Neural cell (in vitro differentiated cells): Measurements from ENCODE around the gene FTMT. TPM values are rescaled to one million over a fixed set of nuclear protein-coding genes. Genes with fewer than 3 reads are reported as not detected.

Experiments used
- H2AFZ ChIP-seq: fragments of 200-600, 300-800 bp; sonication (generic), shearing (Covaris generic); 2 replicates; pipeline ENCODE4 v1.6.0; 2014; ENCODE audit warnings: low read depth, mild to moderate bottlenecking, antibody characterized with exemption, low read length, moderate library complexity
- H3F3A ChIP-seq: fragments of 200-600 bp; shearing (Covaris generic); 2 replicates; pipeline ENCODE4 v1.6.1; 2016; ENCODE audit warnings: mild to moderate bottlenecking, moderate library complexity, mixed read lengths, antibody characterized with exemption, low read length; ENCODE audit not compliant: insufficient read depth, poor library complexity, severe bottlenecking
- H3K27ac ChIP-seq: fragments of 200-600, 300-800 bp; sonication (generic), shearing (Covaris generic); 2 replicates; pipeline ENCODE4 v1.5.1; 2014; ENCODE audit warnings: mild to moderate bottlenecking, low read length, moderate library complexity
- H3K27me3 ChIP-seq: fragments of 300-800, 200-600 bp; sonication (generic), shearing (Covaris generic); 2 replicates; pipeline ENCODE4 v1.6.0; 2014; ENCODE audit warnings: mild to moderate bottlenecking, low read depth, low read length, moderate library complexity; ENCODE audit not compliant: insufficient read depth
- H3K36me3 ChIP-seq: fragments of 300-800, 200-600 bp; sonication (generic), shearing (Covaris generic); 2 replicates; pipeline ENCODE4 v1.5.1; 2014; ENCODE audit warnings: mild to moderate bottlenecking, antibody characterized with exemption, low read length, moderate library complexity; ENCODE audit not compliant: insufficient read depth
- H3K4me2 ChIP-seq: fragments of 300-800, 200-600 bp; sonication (generic), shearing (Covaris generic); 2 replicates; pipeline ENCODE4 v1.6.0; 2014; ENCODE audit warnings: mild to moderate bottlenecking, low read length
- H3K4me3 ChIP-seq: fragments of 300-800, 200-600 bp; sonication (generic), shearing (Covaris generic); 2 replicates; pipeline ENCODE4 v1.5.1; 2014; ENCODE audit warnings: mild to moderate bottlenecking, low read length, moderate library complexity
- H3K79me2 ChIP-seq: fragments of 200-600 bp; shearing (Covaris generic); replicated peaks from 2 replicates; pipeline ENCODE4 v1.6.0; 2014; ENCODE audit warnings: mild to moderate bottlenecking, low read length, moderate library complexity; ENCODE audit not compliant: insufficient read depth
- H3K9ac ChIP-seq: fragments of 300-800, 200-600 bp; sonication (generic), shearing (Covaris generic); 2 replicates; pipeline ENCODE4 v1.6.1; 2016; ENCODE audit warnings: mild to moderate bottlenecking, low read length, mixed read lengths
- H3K9me2 ChIP-seq: fragments of 200-600 bp; shearing (Covaris generic); 2 replicates; pipeline ENCODE4 v1.6.1; 2016; ENCODE audit warnings: mild to moderate bottlenecking, low read length, mixed read lengths; ENCODE audit not compliant: insufficient read depth
- H3K9me3 ChIP-seq: fragments of 200-600, 300-800 bp; sonication (generic), shearing (Covaris generic); 2 replicates; pipeline ENCODE4 v1.6.1; 2016; ENCODE audit warnings: mild to moderate bottlenecking, mixed run types, low read length, moderate library complexity, mixed read lengths
- H4K20me1 ChIP-seq: fragments of 200-600 bp; shearing (Covaris generic); 2 replicates; pipeline ENCODE4 v1.6.1; 2016; ENCODE audit warnings: mild to moderate bottlenecking, mixed run types; ENCODE audit not compliant: insufficient read depth
- CTCF ChIP-seq: fragments of 450-650 bp; IDR thresholded peaks from 2 replicates; pipeline ENCODE4 v1.5.1; 2014; ENCODE audit warnings: antibody characterized with exemption, mild to moderate bottlenecking, moderate library complexity; ENCODE audit not compliant: poor library complexity, severe bottlenecking
- EP300 ChIP-seq: fragments of 450-650 bp; conservative IDR thresholded peaks from 2 replicates; pipeline ENCODE4 v1.6.1; 2014; ENCODE audit warnings: antibody characterized with exemption, mild to moderate bottlenecking, moderate library complexity; ENCODE audit not compliant: poor library complexity, severe bottlenecking
- EZH2 ChIP-seq: fragments of 200-600, 300-800 bp; shearing (Covaris generic), sonication (generic); IDR thresholded peaks from 2 replicates; pipeline ENCODE4 v1.6.1; 2014; ENCODE audit warnings: antibody characterized with exemption, low read length, borderline replicate concordance, mild to moderate bottlenecking; ENCODE audit not compliant: insufficient read depth, poor library complexity, severe bottlenecking
- MXI1 ChIP-seq: fragments of 450-650 bp; conservative IDR thresholded peaks from 2 replicates; pipeline ENCODE4 v1.6.1; 2014; ENCODE audit warnings: antibody characterized with exemption, mild to moderate bottlenecking; ENCODE audit not compliant: poor library complexity, severe bottlenecking
- POLR2AphosphoS5 ChIP-seq: IDR thresholded peaks from 2 replicates; pipeline ENCODE4 v1.6.1; 2012
- RAD21 ChIP-seq: fragments of 450-650 bp; conservative IDR thresholded peaks from 2 replicates; pipeline ENCODE4 v1.6.1; 2014; ENCODE audit warnings: antibody characterized with exemption, mild to moderate bottlenecking, moderate library complexity
- SMC3 ChIP-seq: fragments of 450-650 bp; conservative IDR thresholded peaks from 2 replicates; pipeline ENCODE4 v1.6.1; 2014; ENCODE audit warnings: antibody characterized with exemption, mild to moderate bottlenecking, moderate library complexity; ENCODE audit not compliant: poor library complexity
- TAF1 ChIP-seq: IDR thresholded peaks from 2 replicates; pipeline ENCODE4 v1.6.1; 2012; ENCODE audit warnings: low read depth
- polyA plus RNA-seq: library from polyadenylated mRNA; depleted of rRNA; stranded (reverse); fragments of >200 nt; gene quantifications from 2 replicates; pipeline ENCODE4 v1.2.3, GENCODE V29; 2014
- TF ChIP-seq, protein P1 (sequence below): IDR thresholded peaks from 2 replicates; pipeline ENCODE4 v1.6.1; 2012; ENCODE audit warnings: borderline replicate concordance

FTMT gene
- polyA plus RNA-seq, 1 donor from 2014 or later: not detected

DNA sequence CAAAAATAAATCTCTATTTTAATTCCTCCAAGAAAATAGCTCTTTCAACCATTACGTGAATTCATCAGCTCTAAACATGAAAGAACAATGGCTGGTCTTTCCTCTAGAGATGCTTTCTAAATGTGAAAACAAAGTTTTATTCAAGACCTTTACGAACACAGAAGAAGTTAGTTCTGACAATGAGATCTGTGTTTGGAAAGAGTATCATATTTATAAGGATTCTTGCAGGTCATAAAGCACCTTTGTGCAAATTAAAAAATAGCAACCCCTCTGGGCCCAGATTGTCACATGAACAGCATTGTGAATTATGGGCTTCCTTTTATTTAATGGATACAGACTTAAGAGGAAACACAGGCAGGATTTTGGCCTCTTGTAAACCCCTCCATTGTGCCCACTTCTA lies 17.7 kb upstream of the FTMT start:
- Histone ChIP-seq H3K79me2 (no peaks in the 10 kb centered on the region), H4K20me1 (no peaks in the 10 kb centered on the region), H3F3A (no peaks in the 10 kb centered on the region), H2AFZ (no peak overlapping the region), H3K27ac (no peak overlapping the region), H3K36me3 (no peaks in the 10 kb centered on the region), H3K4me3 (no peak overlapping the region), H3K27me3 (no peaks in the 10 kb centered on the region), H3K9me2 (no peaks in the 10 kb centered on the region), H3K4me2 (no peak overlapping the region), H3K9me3 (no peaks in the 10 kb centered on the region), H3K9ac (no peak overlapping the region)
- TF ChIP-seq, protein P1, sequence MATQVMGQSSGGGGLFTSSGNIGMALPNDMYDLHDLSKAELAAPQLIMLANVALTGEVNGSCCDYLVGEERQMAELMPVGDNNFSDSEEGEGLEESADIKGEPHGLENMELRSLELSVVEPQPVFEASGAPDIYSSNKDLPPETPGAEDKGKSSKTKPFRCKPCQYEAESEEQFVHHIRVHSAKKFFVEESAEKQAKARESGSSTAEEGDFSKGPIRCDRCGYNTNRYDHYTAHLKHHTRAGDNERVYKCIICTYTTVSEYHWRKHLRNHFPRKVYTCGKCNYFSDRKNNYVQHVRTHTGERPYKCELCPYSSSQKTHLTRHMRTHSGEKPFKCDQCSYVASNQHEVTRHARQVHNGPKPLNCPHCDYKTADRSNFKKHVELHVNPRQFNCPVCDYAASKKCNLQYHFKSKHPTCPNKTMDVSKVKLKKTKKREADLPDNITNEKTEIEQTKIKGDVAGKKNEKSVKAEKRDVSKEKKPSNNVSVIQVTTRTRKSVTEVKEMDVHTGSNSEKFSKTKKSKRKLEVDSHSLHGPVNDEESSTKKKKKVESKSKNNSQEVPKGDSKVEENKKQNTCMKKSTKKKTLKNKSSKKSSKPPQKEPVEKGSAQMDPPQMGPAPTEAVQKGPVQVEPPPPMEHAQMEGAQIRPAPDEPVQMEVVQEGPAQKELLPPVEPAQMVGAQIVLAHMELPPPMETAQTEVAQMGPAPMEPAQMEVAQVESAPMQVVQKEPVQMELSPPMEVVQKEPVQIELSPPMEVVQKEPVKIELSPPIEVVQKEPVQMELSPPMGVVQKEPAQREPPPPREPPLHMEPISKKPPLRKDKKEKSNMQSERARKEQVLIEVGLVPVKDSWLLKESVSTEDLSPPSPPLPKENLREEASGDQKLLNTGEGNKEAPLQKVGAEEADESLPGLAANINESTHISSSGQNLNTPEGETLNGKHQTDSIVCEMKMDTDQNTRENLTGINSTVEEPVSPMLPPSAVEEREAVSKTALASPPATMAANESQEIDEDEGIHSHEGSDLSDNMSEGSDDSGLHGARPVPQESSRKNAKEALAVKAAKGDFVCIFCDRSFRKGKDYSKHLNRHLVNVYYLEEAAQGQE: no peak
- TF ChIP-seq MXI1 (no peak), EZH2 (no peak), POLR2AphosphoS5 (no peak), CTCF (no peak), SMC3 (no peak), TAF1 (no peak), RAD21 (no peak), EP300 (no peak)

DNA sequence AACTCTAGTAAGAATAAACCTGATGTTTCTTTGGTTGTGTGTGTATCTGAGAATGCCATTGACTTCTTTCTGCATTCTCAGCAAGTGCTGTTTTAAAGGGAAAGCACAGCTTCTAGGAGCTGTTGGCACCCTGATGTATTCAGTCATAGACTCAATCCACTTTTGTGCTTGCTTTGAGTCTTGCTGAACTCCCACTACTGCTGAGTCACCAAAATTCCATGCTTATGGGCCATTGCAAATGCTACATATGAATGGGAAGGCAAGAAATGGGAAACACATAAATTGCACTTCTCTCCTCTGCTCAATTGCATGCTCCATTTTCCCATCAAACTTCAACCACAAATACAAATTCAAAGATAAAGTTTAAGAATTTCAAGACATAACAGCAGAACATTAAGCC lies 9.8 kb upstream of the FTMT start:
- Histone ChIP-seq H3K36me3 (no peaks in the 10 kb centered on the region), H3K4me2 (no peak overlapping the region), H3K4me3 (no peak overlapping the region), H3K9me3 (no peaks in the 10 kb centered on the region), H3F3A (no peaks in the 10 kb centered on the region), H3K9me2 (no peaks in the 10 kb centered on the region), H3K27me3 (no peaks in the 10 kb centered on the region), H3K9ac (no peak overlapping the region), H3K27ac (no peak overlapping the region), H3K79me2 (no peaks in the 10 kb centered on the region), H4K20me1 (no peaks in the 10 kb centered on the region), H2AFZ (no peak overlapping the region)
- TF ChIP-seq MXI1: no peak

DNA sequence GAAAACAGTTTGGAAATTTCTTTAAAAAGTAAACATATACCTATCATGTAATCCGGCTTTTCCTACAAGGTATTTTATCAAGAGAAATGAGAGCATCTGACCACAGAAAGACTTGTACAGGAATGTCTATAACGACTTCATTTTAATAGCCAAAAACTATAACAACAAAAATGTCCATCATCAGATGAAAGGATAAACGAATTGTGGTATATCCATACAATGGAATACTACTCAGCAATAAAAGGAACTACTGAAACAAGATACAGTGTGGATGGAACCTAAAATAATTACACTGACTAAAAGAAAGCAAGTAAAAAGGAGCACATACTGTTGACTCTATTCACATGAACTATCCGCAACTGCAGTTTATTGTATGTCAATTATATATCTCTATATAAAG lies 1.4 kb upstream of the FTMT start:
- H3K9me2 ChIP-seq: no peaks in the 10 kb centered on the region
- H3K4me3 ChIP-seq: no peak overlapping the region
- no peaks in the 10 kb centered on the region for H3K36me3 ChIP-seq
- no peaks in the 10 kb centered on the region for H3K27me3 ChIP-seq
- no peaks in the 10 kb centered on the region for H3K9me3 ChIP-seq
- no peak for TF ChIP-seq SMC3
- TF ChIP-seq RAD21: no peak
- no peak for TF ChIP-seq TAF1
- TF ChIP-seq POLR2AphosphoS5: no peak
- H3K9ac ChIP-seq: no peak overlapping the region
- H4K20me1 ChIP-seq: no peaks in the 10 kb centered on the region
- H3F3A ChIP-seq: no peaks in the 10 kb centered on the region
- no peak overlapping the region for H2AFZ ChIP-seq
- H3K79me2 ChIP-seq: no peaks in the 10 kb centered on the region
- H3K27ac ChIP-seq: no peak overlapping the region
- no peak overlapping the region for H3K4me2 ChIP-seq
